CMK (cell line): ENCODE measurements around the gene EXOC6B.

Experiments used
- DNase-seq: peaks from one replicate; pipeline ENCODE4 v3.0.0-alpha.2; 2010; ENCODE audit warnings: low read depth

EXOC6B gene

DNA sequence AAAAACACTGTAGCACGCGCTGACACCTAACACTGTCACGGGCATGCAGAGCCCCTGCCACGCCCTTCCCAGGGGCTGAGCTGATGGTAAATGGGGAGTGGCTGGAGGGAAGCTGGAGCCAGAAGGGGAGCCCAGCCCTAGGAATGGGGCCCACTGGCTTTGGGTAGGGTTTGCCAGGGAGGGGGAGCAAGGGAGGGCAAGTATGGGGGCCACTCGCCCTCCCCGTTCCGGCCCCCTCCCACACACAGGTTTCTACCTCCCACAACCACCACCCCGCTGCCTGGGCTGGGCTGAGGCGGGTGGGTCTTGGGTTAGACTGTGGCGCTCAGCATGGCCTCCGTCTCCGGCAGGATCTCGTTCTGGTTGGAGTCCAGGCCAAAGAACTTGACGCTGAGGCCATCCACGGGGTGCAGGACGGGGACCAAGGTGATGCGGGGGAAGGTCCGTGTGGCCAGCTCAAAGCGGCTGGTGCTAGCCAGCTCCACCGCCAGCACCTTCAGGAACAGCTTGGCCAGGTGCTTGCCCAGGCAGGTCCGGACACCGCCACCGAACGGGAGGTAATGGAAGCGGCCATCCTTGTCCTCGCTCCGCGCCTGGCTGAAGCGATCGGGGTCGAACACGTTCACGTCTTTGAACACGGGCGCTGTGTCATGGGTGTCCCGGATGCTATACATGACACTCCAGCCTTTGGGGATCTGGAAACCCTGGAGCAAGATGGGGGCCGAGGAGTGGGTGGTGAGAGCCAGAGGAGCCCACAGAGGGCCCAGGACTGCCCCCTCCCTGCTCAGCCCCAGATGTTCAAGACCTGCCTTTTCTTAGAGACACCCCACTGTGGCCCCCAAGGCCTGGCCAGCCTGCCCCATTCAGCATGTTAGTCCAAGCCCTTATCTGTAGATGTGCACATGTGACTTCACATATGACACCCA, 693.7 kb downstream of the EXOC6B start:
- no peak for DNase-seq

DNA sequence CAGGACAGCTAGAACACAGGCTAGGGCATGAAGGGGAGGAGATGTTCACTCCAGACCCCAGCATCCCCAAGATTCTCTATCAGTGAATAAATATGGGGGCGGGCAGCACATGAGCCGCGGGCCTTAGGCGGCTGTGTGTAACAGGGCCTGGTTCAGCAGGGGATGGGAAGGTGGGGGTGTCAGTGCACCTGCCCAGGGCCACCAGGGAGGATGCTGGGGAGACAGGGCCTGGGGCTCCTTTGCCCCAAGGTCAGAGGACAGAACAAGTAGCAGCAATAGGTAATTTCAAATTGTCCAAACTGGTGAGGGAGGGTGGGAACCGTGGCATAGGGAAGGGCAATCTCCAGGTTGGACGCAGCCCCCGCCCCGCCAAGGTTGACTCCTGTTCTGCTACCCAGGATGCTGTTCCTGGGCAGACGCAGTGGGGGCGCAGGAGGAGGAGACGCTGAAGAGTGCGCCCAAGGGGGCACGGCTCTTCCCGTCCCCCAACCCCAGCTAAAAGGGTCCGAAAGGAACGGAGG, 694.4 kb downstream of the EXOC6B start:
- no peak for DNase-seq

DNA sequence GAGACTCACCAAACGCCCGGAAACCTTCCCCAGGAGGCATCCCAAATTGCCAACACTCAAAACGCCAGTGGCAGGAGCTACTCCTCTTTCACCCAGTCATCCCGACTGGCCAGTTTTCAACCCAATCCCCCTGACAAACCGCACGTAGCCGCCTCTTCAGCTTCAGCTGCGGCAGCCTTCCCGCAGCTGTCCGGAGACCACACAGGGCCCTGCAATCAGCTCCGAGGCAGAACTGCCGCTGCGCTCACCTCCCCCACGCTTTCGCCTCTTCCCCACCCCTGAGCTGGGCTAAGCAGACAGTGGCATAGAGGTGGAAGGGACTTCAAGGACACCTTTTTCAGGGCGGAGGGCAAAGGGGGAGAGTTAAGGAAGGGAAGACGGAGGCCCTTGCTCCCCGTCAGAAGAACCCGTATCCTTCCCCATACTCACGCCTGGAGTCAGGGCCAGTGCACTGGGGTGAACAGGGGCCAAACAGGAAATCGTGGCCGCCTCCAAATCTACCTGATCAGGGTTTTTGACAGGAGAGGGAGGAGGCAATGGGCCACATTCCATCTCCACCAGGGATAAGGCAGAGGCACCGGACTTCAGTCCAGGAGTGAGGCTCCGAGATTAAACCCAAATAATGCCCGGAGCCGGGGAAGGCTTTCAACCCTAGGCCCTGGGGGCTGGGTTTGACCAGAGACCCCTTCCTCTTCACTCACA, 695.0 kb downstream of the EXOC6B start:
- no peak for DNase-seq

DNA sequence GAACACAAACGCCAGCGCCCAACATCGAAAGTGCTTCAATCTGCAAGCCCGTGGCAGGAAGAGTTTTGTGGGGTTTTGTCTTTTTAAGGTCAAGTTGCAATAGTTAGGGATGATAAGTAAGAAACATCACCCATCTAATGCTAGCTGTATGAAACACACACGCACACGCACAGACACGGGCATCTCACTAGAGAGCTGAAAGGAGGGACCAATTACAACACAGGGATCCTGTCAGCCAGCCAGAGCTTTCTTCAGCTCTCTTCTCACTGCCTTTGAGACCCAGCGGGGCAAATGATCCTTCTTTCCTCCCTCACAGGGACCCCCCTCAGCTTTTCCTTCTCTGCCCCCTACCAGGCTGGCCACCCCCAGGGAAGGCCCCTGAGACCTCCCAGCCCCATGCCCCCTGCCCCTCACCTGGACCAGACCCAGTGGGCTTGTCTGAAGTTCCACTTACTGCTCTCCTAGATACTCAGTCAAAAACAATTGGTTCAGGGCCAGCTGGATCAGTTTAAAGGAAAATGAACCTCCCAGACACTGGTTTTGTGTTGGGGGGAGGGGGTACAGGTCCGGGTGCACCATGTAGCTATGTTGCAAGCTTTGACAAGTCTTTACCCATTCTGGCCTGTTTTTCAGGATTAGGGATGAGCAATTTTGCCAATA, 696.0 kb downstream of the EXOC6B start:
- no peak for DNase-seq

GRCh38 chr2:72128843-72129227, 697.0 kb downstream of the EXOC6B start:
- DNase-seq = no peak

- DNase-seq = no peak
These were observed 697.6 kb downstream of the EXOC6B start for GRCh38 chr2:72128059-72128842.

GRCh38 chr2:72127401-72128058, 698.3 kb downstream of the EXOC6B start:
- no peak for DNase-seq

DNA sequence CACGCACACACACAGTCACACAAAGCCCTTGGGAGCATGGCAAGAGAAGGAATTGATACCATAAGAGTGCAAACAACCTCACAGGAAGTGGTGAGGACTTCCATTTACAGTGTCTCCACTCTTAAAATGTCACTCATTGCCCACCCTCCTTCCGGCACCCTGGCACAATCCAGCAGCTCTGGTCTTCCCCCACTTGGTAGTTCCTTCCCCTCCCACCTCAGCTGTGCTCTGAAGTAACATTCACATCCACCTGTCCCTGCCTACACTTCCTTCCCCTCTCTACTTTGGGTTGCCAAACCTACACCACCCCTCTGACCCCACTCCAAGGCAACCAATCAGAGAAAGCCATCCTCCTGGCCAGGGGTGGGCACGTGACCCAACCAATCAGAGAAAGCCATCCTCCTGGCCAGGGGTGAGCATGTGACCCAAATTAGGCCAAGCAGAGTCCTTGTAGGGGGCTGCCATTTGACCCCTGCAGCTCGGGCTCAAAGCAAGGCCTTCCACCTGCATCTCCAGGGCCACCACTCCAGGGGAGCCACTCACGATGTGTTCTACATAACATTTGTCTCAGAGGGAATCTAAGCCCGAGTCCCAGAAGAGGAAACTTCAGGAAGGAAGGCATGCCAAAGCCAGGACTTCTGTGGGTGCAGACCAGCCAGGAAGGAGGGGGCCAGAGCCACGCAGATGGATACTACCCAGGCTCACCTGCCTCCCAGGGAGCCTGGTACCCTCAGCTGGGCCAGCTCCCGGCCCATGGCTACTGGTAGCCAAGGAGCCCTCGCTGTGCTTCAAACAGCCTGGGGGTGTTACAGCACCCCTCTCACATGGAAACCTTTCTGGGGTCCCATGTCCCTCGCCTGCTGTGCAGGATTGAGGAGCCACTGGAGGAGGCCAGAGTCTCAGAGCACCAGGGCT, 699.4 kb downstream of the EXOC6B start:
- no peak for DNase-seq
